ENCODE measurements around the gene CNIH3.

DNA sequence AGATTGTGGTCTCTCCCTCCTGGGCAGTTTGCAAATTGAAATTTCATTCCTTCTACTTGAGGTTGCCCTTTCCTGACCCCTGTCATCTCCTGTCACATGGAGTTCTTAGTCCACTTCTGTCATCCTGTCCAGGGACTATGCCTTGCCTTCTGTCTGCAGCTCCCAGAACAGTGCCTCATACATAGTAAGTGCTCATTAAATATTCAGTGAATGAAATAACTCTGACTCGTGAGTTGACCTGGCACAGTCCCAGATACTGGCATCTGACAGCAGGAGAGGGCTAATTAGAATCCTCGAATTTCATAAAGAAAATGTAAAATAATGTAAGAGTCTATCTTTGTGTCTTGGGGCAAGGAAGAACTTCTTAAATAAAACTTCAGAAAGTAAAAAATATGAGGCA lies 50.8 kb downstream of the CNIH3 start:
- TF ChIP-seq, protein P1, sequence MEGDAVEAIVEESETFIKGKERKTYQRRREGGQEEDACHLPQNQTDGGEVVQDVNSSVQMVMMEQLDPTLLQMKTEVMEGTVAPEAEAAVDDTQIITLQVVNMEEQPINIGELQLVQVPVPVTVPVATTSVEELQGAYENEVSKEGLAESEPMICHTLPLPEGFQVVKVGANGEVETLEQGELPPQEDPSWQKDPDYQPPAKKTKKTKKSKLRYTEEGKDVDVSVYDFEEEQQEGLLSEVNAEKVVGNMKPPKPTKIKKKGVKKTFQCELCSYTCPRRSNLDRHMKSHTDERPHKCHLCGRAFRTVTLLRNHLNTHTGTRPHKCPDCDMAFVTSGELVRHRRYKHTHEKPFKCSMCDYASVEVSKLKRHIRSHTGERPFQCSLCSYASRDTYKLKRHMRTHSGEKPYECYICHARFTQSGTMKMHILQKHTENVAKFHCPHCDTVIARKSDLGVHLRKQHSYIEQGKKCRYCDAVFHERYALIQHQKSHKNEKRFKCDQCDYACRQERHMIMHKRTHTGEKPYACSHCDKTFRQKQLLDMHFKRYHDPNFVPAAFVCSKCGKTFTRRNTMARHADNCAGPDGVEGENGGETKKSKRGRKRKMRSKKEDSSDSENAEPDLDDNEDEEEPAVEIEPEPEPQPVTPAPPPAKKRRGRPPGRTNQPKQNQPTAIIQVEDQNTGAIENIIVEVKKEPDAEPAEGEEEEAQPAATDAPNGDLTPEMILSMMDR (optimal IDR thresholded peaks at IDR 0.05 in 1 of 3, IDR thresholded peaks at IDR 0.05 in 1 of 3, conservative IDR thresholded peaks at IDR 0.05 in 1 of 3; ENCODE audit: extremely low read depth in 1 of 3, insufficient read depth in 2 of 3, low read length in 3 of 3), result no peak
- no peak for TF ChIP-seq EZH2 (IDR thresholded peaks at IDR 0.05; ENCODE audit: low read length)

All from keratinocyte (primary cell).